ENCODE results near the gene CORO2A. TPM values are rescaled to one million over a fixed set of nuclear protein-coding genes. Genes with fewer than 3 reads are reported as not detected.

CORO2A gene
- total and polyA plus RNA-seq, 2 donors (not counting 3 experiments of a cell fraction or from before 2014, with no cell fraction given): 0.35 to 0.53 TPM

GRCh38 chr9:98168153-98168780 is 24.2 kb downstream of the CORO2A start:
- no peaks in the 10 kb centered on the region for H3K27me3 ChIP-seq (ENCODE audit: control insufficient read depth in 2 of 2, insufficient read depth in 2 of 2, low read length in 2 of 2)
- no peak overlapping the region for H3K9ac ChIP-seq (replicated peaks; ENCODE audit: extremely low read depth, insufficient read depth, low read length)
- dilution Hi-C loops (cut with MboI; ENCODE audit: extremely low pct_ligation_motif_present, low sequenced_read_pairs) (no loop called here), intact Hi-C loops (cut with micrococcal nuclease) (no loop called here)
- POLR2A ChIA-PET: no interaction called here
- H2AFZ ChIP-seq (ENCODE audit: low read depth, low read length): no peak overlapping the region
- H4K20me1 ChIP-seq (replicated peaks; ENCODE audit: control insufficient read depth, extremely low read depth, insufficient read depth, low read length): no peaks in the 10 kb centered on the region
- H3K27ac ChIP-seq (ENCODE audit: insufficient read depth, low read depth, low read length): no peak overlapping the region
- CTCF ChIA-PET: interaction anchor here (0.6 to 1.3 kb wide), 2 partner anchors 21 to 28 kb away, joined by 3 read pairs; no protein-coding TSS in a partner anchor
- DNase-seq (ENCODE audit: low read depth, low spot score) (no peak), FAIRE-seq (no peak)
- no peaks in the 10 kb centered on the region for H3K9me3 ChIP-seq (replicated peaks; ENCODE audit: control insufficient read depth, insufficient read depth, low read length)
- no peak for TF ChIP-seq POLR2A (IDR thresholded peaks at IDR 0.05; ENCODE audit: low read depth, low read length)
- TF ChIP-seq FOS (IDR thresholded peaks at IDR 0.05; ENCODE audit: borderline replicate concordance, insufficient read depth, low read length): no peak
- no peak for TF ChIP-seq POLR2AphosphoS5 (IDR thresholded peaks at IDR 0.05; ENCODE audit: insufficient read depth, low read depth, low read length)
- TF ChIP-seq MAX (IDR thresholded peaks at IDR 0.05; ENCODE audit: insufficient read depth, insufficient read length): no peak
- TF ChIP-seq CTCF (IDR thresholded peaks at IDR 0.05; ENCODE audit: extremely low read depth in 1 of 2, insufficient read depth in 1 of 2, low read depth in 1 of 2, low read length in 2 of 2): no peak
- TF ChIP-seq MYC (IDR thresholded peaks at IDR 0.05; ENCODE audit: low read depth, low read length): no peak
- TF ChIP-seq GATA2 (IDR thresholded peaks at IDR 0.05; ENCODE audit: insufficient read depth, insufficient read length, low read depth, low read length): no peak
- TF ChIP-seq JUN (IDR thresholded peaks at IDR 0.05; ENCODE audit: borderline replicate concordance, insufficient read depth, insufficient read length, low read depth): no peak
- no peak for TF ChIP-seq EZH2 (IDR thresholded peaks at IDR 0.05; ENCODE audit: borderline replicate concordance, low read depth, low read length, severe bottlenecking)
- no peaks in the 10 kb centered on the region for H3K4me1 ChIP-seq (ENCODE audit: control insufficient read depth, extremely low read depth, insufficient read depth, low read length)
- H3K9me1 ChIP-seq (replicated peaks; ENCODE audit: control insufficient read depth, extremely low read depth, insufficient read depth, low read length): no peaks in the 10 kb centered on the region
- no peaks in the 10 kb centered on the region for H3K36me3 ChIP-seq (ENCODE audit: control insufficient read depth in 2 of 2, extremely low read depth in 1 of 2, insufficient read depth in 2 of 2, low read length in 2 of 2)
- no peak overlapping the region for H3K4me3 ChIP-seq (replicated peaks in 1 of 3; ENCODE audit: insufficient read depth in 1 of 3, low read depth in 1 of 3, low read length in 3 of 3)
- H3K4me2 ChIP-seq (ENCODE audit: insufficient read depth, low read length): no peak overlapping the region
- no peaks in the 10 kb centered on the region for H3K79me2 ChIP-seq (ENCODE audit: control insufficient read depth, insufficient read depth, low read length)
- no TSS peak for BruUV-seq (replicated peaks)
